Esophagus mucosa (tissue), 1 donor: ENCODE results near the gene DYNC1I1. TPM values are rescaled to one million over a fixed set of nuclear protein-coding genes. Genes with fewer than 3 reads are reported as not detected.

Source experiments
- ATAC-seq: fragments of 200-7000 bp; cut with Tn5 transposase; one replicate; pipeline ENCODE4 v1.9.1; 2020
- total RNA-seq: library from RNA; stranded (reverse); gene quantifications from one replicate; pipeline ENCODE4 v1.2.4, GENCODE V29; 2023
- donor health status: DM: yes; HTN: yes; CAD: no.

Gene DYNC1I1
- total RNA-seq, 1 donor from 2014 or later = 7.4 TPM

DNA sequence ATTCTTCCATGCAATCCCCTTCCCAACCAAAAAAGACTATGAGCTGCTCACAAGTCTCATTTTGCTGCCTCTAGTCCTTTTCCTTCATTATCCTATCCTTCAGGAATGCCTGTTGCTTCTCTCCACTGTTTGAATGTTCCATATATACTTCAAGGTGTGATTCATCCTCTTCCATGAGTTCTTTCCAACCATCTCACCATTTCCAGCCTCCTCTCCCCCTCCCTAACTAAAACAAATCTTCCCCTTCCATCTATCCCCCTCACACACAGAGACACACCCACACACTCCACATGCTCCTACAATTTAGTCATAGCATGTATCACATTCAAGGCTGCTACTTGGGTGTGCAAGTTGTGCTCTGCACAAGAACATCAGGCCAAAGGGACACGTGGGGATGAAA, 254.3 kb downstream of the DYNC1I1 start:
- ATAC-seq = no peak

DNA sequence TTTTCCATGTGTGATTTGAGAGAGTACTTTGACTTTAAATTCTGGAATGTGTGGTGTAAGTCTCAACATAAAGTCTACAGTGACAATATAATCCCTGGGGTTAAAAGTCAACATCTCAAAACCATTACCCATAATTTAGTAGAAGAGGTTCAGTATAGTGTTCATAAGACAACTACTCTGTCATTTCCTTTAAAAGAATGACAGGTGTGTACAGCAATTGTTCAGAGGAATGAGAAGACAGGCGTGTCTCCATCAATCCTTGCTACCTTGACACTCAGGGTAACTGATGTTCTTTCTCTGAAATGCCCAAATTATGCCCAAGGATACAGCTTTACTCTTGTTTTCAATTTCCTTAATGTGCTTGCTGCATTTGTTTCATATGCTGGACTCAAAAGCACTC, 256.4 kb downstream of the DYNC1I1 start:
- ATAC-seq = no peak

DNA sequence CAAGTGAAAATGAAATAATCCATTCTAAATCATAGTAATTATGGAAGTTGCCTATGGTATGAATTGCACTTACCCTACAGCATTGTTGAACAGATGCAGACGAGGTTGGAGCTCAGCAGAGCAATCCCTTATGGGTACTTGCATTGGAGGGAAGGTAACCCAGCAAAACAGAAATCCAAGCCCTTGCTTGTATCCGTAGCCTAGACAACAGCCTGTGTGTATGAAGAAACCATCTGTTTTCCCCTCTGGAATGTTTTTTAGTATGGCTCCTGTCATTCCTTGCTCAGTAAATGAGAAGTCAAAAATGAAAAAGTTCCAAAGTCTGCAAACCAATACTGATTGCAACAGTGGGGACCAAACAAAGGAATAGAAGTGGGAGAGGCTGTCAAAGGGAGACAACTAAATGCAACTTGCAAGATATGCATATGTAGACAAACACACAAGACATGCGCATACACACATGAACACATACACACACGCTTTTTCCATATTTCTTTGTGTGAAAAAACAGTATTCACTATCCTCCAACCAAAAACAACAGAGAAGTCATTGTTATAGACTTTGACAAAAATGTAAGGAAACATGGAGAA, 260.8 kb downstream of the DYNC1I1 start:
- no peak for ATAC-seq

DNA sequence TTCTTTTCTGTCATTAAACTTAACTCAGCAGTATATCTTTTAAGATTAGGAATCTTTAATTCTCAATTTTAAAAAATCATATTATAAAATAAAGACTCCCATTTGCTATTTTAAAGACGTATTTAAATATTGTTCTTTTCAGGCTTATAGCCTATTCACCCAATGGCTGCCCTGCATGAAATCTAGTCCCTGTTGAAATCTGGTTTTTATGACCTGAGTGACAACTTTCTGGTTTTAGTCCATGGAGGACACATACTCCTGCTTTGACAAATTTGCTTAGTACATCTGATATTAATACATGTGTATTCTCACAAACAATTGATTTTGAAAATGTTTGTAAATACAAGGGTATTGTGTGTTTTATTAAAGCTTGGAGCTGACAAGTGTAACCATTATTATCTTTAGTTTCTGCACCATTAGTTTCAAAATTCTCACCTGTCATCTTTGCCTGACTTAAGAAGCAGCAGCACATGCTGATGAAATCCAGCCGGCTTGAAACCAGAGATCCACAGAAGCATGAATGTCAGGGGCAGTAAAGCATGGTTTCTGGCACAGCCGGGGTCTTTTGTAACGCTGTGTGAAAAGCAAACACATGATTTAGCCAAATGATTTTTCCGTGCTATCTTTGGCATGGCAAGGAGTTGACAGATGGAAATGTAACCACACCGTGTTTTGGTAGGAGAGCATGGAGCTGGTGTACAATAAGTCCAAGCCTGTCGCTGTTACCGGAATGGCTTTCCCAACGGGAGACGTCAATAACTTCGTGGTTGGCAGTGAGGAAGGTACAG, 262.8 kb downstream of the DYNC1I1 start:
- ATAC-seq = no peak

DNA sequence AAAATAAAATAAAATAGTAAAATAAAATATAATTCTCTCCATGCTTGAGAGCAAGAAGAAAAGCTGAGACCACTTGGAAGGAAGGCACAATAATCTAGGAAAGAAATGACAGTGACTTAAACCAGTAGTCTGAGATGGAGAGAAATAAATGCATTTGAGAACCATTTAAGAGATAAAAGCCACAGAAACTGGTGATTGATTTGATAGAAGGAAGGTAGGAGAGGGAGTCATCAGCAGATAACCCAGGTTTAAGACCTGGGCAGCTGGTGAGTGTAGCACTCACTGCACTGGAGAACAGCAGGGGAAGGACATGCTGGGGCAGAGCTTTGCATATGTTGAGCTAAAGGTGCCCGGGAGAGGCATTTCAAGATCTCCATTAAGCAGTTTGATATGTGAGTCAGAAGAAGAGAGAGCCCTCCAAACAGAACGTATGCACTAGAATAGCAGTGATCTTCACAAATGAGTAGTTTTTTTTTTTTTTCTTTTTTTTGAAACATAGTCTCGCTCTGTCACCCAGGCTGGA, 268.0 kb downstream of the DYNC1I1 start:
- no peak for ATAC-seq

DNA sequence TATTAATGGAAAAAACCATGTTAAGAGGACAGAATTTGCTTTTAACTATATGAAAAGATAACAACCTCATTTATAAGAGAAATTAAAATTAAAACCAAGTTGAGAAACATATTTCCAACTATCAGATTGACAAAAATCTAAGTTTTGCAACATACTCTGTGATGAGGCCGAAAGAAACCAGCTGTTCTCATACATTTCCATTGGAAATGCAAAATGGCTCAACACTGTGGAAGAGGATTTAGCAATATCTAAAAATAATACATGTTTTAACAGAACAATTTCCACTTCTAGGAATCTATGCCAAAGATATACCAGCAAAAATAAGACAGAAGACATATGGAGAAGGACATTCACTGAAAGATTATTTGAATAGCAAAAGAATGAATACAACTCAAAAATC, 268.8 kb downstream of the DYNC1I1 start:
- ATAC-seq = no peak

DNA sequence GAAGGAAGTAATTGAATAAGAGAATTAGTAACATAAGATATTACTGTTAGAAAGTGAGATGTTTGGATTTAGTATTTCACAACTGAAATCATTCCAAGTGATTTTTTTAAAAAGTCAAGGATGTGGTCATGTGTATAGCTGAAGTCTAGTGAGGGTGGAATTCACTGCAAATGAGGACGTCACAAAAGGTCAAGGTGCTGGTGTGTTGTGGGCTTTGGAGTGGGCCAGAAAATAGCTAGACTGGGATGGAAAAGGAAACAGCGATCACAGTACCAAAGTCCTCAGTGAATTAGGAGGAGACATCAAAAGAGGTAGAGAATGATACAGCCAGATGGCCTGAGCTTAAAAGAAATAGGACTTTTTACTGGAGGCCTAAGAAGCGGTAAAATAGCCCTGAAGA, 272.8 kb downstream of the DYNC1I1 start:
- no peak for ATAC-seq

DNA sequence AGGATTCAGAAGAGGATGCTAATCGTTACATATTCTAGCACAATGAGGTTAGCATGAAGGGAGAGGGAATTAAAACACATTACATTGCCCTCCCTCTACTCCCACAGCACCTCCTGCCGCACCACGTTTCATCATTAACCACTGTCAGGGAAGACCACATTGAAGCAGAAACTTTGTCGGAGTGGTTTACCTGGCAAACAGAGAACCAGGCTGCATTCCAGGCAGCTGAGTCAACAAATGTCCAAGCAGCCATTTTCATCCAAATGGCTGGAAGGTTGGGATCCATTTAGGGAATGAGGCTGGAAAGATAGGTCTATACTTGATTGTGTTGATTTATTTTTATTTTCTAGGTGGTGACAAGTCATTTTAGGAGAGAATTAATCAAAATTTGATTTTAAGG, 273.6 kb downstream of the DYNC1I1 start:
- ATAC-seq = no peak

DNA sequence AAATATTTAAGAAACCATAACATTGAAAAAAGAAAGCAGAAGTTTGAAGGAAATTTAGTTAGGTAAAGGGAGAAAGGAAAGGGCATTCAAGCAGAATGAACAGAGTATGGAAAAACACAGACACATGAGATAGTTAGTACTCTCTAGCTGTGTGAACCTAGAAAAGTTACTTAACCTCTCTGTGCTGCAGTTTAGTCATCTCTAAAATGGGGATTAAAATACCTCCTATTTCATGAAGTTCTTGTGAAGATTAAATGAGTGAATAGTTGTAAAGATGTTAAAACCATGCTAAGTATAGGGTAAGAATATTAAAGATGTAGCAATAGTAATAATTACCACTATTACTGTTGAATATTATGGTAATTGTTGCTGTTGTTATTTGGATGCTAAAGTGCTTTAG, 279.9 kb downstream of the DYNC1I1 start:
- ATAC-seq = no peak

DNA sequence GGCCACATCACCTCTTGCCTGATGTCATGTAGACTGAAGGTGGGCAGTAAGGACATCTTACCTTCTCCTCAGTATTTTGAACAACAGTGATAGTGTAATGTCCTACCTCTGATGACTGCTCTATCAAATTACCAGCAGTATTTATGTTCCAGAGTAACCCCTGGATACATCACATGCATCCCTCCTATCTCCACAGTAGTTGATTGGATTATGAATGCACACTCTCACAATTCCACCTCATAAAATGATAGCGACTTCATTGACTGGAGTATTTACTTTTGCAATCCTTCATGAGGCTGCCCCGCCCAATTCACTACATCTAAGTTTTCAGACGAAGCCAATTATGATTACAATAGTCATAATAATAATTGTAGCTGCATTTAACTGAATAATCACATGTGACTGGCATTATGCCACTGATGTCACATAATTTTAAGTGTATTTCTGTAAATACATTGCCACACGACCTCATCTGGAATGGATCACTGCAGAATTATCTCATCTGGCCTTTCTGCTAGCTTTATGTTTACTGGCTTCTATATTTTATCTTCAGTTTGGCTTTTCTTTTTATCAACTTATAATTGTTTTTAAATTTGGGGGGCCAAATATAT, 280.6 kb downstream of the DYNC1I1 start:
- no peak for ATAC-seq

DNA sequence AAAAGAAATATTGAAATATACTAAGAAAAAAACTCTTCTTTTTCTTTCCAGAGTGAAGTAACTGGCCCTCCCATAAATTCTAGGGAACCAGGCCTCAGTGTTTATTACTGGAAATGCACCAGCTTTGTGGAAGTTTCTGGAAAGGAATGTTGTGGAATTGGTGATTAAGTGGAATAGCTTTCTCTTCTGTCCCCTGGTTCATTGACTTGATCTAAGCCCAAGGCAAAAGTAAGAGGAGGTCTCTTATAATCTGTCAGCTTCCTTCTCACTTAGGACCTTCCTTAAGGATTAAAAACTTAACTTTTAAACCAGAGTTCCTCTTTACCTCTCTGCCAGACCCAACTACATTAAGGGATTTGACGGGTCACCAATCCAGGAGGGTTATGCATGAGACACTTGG, 283.4 kb downstream of the DYNC1I1 start:
- ATAC-seq = no peak

DNA sequence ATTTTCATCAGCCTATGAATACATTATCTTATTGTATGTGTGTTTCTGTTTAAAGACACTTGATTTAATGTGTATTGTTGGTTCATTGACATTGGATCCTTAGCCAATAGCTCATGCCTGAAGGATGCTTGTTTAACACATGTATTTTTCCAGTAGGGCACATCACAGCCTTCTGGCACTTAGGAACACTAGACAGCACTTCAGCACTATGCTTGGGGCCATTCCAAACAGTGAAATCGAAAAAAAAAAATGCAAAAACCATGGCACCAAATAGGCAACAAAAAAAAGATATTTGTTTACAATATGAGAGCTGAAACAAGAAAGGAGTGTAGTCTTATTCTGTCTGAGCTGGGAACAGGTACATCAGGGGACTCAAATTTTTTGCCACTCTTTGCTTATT, 286.7 kb downstream of the DYNC1I1 start:
- no peak for ATAC-seq

DNA sequence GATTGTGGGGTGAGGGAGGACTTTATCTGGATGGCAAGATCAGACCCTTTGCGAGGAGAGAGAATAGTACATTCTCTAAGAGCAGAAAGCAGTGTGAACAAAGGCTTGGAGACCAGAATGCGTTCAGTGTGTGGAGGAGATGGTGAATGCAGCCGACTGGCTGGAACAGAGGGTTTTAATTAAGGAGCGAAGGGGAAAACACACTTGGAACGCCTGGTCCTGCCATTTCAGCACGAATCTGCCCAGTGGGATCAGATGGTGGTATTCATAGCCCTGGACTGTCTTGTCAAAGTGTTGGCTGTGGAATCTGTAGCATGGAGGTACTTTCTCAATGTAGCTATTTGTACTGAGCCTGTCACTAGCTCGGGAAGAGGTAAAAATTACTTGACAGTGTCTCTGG, 288.7 kb downstream of the DYNC1I1 start:
- ATAC-seq = no peak

DNA sequence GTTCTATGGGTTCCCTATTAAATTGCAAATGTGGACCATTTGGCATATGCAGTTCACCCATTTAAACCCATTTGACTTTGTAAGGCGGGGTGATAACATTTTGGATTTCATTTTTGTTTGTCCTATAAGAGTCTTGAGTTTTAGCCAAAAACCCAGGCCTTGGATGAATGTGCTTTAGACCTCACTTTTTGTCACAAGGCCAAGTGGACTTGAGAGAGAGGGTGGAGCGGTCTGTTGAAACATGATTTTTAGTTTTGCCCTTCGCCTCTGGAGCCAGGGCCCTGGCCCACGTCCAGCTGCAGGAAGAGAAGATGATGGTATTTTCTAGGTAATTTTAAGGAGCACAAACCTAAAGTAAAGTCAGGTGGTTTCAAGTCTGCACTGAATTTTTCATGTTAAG, 289.5 kb downstream of the DYNC1I1 start:
- no peak for ATAC-seq

DNA sequence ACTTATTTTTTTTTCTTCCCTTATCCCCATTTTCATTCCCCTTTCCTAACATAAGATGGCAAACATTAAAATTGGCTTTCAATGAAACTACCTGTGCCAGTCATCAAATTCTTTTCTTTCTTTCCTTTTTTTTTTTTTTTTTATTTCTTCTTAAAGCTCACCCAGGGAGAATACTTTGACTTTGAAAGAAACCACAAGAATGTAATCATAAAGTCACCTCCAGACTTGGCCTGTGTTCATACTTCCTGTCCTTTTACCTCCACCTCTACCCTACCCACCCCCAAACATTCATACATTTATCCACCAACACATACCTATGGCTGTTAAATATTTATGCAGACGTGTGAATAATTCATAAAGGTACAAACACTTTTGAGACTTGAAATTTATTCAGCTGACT, 295.0 kb downstream of the DYNC1I1 start:
- ATAC-seq = no peak

DNA sequence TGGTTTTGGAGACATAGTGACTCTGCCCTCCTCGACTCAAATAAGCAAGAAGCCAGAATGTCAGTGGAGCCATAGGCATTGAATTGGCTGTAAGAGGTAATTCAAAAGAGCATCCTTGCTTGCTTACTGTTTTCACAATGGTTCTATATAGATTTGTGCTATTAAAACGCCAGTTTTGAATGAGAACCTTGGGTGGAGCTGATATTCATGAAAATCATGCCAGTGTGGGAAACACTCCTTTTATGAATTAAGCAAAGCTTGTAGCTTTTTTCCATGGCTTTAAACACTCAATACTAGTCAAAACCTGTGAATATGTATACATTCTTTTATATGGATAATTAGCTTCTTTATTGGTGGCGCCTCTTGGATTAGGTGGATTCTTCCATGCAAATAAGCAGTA, 297.0 kb downstream of the DYNC1I1 start:
- no peak for ATAC-seq

DNA sequence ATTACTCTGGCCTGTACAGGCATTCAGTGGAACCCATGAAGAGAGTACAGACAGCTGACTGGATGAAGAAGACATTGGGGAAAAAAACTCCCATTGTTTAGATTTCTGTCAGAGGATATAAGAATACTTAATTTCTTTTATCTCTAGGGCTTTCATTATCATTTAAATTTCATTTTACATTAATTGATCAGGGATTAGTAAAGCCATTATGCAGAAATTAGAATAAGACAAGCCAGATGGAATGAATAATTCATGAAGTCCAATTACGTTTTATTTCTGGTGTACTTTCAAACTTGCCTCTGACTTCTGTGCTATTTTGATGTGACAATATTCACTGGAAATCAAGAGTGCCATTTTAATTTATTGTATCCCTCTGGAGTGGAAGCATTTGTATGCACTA, 302.5 kb downstream of the DYNC1I1 start:
- ATAC-seq = no peak

DNA sequence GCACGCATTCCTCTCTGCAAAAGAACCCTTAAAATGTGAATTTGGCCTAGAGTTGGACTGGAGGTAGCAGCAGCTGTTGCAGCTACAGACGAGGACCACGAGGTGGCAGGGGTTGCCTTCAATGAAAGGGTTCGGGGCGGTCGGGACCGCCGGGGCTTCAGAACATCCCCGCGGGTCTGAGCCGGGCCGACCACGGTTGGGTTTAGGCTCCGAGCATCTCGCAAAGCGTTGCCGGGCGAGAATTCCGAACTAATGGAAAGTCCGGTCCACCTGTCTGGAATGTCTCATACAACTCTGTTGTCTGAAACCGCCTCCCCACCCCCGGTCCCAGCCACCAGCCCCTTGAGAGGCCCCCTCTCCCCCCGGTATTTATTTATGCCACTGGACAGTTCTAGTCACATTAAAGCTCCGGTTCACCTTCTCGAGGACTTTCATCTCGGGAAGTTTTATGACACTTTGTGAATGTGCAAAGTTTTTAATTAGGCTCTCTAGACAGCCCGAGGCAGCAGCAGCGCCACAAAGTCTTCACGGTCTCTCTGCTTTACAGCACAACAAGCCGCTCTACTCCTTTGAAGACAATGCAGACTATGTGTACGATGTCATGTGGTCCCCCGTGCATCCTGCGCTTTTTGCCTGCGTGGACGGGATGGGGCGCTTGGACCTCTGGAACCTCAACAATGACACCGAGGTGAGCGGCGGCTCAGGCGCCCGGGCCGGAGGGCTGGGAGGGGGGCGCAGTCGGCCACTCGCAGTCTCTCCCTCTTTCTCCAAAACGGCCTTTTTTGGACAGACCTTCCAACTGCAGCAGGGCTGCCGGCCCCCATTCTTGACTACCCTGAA, 303.4 kb downstream of the DYNC1I1 start:
- ATAC-seq = peak; percentile 72

DNA sequence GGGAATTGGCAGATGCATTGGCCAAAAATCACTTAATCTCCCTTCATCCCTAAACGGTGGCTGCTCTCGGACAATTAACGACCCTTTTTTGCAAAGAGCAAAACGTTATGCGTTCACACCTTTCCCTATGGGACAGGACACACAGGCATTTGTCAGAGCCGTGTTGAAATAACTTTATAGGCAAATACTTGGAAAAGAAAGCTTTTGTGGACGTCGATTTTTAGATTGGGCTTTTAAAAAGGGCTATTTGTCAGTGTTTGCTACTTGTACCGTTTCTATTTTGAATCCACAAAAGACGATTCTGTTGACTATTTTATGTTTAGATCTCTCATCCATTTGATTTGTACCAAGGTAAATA, 304.0 kb downstream of the DYNC1I1 start:
- no peak for ATAC-seq

DNA sequence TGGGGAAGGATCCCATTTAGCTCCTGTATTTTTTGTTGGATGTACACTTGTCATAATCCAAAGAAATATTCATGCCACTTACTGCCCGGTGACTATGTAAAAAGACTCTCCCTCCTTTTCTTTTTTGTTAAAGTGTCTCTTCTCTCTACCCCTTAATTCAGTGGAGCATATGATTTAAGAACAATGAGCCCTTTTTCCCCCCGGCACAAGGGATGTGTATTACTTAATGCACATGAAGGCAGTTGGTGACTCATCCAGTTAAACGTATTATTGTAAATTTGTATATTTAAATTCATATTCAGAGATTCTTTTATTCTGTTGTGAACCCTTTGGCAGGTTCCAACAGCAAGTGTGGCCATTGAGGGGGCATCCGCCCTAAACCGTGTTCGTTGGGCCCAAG, 307.7 kb downstream of the DYNC1I1 start:
- ATAC-seq = no peak

DNA sequence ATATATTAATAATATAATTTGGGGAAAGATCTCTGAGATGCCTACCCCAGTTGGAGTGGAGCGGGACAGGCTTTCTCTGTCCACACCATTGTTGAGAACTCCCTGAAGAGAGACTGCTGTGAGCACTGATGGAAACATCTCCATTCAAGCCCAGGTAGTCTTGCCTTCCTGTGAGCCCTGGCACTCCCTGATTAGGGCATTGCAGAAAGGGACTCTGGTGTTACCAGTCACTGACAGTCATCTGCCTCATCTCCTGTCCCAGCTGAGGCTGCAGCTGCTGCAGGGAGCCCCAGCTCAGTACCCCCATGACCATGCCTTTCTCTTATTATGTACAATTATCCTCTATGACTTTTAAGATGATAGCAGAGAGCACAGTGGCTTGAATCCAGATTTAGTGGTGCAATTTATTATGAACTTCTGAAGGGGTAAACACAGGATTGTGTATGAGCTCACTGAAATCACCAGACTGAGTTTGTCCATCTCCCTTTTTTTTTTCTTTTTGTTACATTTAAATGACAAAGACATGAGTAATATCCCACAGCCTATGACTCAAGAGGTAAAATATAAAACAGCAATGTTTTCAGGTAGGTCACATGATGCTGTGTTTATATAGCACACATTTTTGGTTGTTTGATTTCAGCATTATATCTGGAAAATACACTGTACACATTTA, 312.7 kb downstream of the DYNC1I1 start:
- ATAC-seq = peak; percentile 78

DNA sequence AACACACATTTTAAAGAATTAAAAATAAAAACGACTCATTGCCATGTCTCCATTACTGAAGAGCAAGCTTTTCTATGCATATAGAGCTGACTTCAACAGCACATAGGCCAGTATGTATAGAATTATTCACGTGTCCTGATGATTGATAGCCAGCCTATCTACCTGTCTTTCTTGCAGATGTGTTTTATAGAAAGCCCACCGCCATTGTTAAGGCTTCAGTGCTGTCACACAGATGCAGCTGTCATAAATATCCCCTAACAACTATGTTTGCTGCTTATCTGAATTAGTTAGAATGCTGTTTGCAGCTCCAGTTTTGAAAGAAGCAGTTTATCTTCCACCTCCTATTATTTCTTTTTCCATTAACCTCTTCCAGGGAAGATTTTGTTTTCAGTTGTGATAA, 313.6 kb downstream of the DYNC1I1 start:
- ATAC-seq = no peak

DNA sequence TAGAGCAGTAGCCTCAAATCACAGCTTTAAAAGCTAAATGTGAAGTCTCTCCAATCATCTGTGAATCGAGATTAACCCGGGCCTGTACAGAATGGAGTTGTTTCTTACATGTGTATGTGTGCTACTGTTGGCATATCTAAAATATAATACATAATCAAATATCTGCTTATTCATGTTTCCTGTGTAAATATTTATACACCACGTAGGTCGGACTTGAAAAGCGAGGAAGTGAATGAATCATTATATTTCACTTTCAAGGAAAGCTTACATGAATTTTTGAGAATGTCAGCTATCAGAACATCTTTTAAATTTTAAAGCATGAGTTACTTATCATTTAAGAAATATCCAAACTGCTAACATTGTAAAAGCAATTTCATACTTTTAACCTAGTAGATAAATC, 316.2 kb downstream of the DYNC1I1 start:
- peak; percentile 67 for ATAC-seq
